HG03039 (cell line): ENCODE measurements around the gene TYW1.
"Not testable (repeated sequence)": the region's sequence is repeated elsewhere in the genome, so short reads cannot be mapped to it uniquely, and the experiment has no call there.

ENCODE experiments used
- ATAC-seq: cut with Tn5 transposase; IDR thresholded peaks from one replicate; pipeline ENCODE4 v1.9.1; 2021; ENCODE audit warnings: mild to moderate bottlenecking, moderate library complexity; ENCODE audit not compliant: unreplicated experiment

TYW1 gene

DNA sequence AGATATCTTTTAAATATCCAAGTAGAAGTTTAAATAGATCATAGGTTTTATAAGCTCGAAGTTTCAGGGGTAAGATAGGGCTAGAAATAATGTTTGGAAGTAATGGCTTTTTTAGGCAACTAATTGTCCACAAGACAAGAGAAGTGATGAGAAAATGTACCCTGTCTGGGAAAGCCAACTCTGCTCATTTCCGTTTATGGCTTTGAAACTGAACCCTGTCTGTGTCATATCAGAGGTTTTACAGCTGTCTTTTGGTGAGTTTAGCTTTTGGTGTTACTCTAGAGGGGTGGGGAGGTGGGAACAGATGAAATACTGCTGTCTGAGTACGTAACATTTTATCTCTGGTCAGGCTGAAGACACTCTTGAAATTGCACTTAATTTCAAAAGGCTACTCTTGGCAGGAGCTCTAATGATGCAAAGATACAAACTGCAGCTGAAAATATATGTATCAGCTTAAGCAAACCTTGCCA lies 189.1 kb downstream of the TYW1 start:
- ATAC-seq = not testable (repeated sequence)

DNA sequence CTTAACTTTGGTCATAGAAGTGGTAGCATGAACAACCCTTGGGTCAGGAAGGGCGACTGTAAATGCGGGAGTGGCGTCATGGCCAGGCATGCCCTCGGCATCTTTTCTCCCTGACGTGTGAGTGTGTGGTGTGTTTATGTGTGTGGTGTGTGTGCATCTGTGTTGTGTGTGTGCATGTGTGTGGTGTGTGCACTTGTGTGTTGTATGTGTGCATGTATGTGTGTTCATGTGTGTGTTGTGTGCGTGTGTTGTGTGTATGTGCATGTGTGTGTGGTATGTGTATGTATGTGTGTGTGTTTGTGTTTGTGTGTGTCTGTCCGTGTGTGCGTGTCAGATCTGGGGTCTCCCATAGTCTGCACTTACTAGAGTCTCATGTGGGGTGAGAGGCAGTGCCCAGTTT lies 192.5 kb downstream of the TYW1 start:
- ATAC-seq = not testable (repeated sequence)

DNA sequence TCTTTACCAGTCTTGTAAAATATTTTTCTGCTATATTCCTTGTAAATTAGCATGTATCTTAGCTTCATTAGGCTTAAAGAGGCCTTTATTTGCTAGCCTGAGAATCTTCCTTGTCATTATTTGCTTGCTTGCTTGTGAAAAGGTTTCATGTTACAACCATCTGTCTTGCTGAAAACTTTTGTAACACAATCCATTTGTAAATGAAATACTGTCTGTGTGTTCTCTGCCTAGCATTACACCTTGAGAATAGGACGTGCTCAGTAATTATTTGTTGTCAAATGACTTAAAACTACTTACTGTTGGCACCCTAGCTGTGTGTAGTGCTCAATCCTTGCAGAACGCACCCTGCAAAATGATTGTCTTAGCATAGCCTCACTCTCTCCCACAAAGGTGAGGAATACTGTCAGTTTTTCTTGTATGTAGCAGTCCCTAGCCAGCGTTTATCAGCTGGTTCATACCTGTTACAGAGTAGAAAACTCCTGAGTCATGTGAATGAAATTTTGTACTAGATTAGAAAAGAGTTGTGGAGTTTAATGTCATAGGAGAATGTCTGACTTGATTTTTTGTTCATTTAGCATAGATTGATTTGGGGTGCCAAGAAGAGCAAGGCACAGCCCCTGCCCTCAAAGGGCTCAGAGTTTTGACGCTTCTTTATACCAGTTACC lies 193.3 kb downstream of the TYW1 start:
- not testable (repeated sequence) for ATAC-seq

DNA sequence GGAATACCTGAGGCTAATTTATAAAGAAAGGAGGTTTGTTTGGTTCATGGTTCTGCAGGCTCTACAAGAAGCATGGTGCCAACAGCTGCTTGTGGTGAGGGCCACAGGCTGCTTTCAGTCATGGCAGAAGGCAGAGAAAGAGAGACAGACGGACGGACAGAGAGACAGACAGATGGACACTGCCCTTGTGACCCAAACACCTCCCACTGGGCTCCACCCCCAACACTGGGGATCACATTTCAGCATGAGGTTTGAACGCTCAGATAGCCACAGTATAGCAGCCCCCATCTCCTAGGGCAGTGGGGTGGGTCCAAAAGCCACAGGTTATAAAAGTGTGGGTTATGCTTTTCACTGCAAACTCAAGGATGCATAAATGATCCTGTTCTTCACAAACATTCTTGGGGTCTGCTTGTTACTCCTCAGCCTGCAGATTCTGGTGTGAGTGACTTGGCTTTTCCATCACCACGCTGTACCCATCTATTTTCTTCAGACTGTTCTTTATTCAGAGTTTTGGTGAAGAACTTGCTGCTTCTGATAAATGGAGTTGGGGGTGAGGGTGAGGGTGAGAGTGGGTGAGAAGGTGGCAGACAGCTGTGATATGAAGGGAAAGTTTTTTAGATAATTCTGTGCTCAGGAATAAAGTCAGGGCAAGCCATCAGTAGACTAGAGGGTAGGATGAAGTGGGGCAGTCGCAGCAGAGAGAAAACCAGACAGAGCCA lies 194.5 kb downstream of the TYW1 start:
- not testable (repeated sequence) for ATAC-seq

DNA sequence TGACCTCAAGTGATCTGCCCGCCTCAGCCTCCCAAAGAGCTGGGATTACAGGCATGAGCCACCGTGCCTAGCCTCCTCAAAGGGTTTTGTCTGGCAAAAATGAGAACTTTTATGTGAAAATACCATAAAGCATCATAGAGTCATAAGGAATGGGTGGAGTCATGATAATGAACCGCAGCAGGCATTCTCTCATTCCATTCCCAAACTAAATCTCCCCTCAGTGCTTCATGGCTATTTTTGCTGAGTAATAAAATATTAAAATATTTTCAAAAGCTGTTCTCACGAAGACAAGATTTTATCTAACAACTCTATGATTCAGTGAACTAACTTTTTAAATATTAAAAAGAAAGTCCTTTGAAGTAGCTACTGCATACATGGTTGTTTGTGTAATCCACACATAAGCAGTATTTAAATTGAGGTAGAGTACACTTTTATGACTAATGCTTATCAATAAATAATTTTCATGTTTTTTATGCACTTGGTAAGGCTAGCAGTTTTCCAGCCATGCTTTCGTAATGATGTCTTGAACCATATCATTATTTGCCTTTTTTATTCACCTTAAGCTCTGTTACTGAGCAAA lies 195.6 kb downstream of the TYW1 start:
- not testable (repeated sequence) for ATAC-seq

DNA sequence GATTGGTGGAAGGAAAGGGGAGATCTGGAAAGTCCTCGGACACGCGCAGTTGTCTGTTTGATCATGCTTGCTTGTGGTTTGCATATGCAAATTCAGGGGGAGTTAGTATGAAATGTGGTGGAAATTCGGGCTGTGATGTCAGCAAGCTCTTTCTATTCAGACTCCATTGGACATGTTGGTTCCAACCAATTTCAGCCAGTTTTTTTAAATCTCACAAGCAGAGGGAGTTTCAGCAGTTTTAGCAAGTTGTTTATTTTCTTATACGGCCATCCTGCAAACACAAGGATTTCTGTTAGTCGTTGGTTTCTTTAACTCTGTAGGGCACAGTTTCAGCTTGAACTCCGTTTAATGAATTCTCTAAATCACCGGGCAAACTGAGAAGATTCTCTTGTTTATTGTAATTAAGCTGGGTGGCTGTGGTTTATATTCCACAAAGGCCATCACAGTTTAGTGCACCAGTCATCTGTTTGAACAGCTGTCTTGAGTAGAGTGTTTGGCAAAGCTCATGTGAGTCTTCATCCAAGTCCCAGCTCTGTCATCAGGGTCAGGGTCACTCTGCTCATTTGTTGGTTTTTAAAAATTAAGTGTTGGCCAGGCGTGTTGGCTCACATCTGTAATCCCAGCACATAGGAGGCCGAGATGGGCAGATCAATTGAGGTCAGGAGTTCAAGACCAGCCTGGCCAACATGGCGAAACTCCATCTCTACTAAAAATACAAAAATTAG lies 196.4 kb downstream of the TYW1 start:
- ATAC-seq = not testable (repeated sequence)

DNA sequence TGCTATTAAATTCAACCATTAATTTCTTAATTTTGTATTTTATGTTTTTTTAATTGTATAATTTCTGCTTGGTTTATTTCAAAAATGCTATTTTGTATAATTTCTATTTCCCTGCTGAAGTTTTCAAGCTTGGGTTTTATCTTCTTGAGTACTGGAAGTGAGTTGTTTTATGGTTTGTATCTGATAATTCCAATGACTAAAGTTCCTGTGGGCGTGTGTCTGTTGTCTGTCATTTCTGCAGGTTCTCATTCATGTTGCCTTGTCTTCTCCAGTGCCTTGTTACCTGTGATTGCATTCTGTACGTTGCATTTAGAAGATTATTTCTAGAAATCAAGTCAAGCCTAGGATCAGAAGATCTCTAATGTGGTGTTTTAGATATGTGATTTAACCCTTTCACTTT lies 199.5 kb downstream of the TYW1 start:
- not testable (repeated sequence) for ATAC-seq

DNA sequence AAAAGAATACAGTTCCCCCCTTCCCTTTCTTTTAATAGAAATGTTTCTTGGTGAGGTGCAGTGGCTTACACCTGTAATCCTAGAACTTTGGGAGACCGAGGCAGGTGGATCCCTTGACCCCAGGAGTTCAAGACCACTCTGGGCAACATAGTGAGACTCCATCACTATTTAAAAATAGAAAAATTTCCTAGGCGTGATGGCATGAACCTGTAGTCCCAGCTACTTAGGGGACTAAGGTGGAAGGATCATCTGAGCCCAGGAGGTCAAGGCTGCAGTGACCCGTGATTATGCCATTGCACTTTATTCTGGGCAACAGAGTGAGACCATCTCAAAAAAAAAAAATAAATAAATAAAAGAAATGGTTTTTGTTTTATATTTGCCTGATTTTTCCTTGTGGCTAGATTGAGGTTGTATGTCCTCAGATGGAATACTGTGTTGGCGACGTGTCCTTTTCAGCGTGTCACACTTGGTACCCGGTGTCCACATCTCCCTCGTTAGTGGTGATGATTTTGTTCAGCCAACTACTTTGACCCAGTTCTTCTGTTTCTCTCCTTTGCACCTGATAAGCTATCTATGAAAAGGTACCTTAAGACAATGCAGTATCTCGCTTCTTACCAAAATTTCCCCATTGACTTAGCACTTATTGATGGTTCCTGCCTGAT lies 202.4 kb downstream of the TYW1 start:
- ATAC-seq = not testable (repeated sequence)

DNA sequence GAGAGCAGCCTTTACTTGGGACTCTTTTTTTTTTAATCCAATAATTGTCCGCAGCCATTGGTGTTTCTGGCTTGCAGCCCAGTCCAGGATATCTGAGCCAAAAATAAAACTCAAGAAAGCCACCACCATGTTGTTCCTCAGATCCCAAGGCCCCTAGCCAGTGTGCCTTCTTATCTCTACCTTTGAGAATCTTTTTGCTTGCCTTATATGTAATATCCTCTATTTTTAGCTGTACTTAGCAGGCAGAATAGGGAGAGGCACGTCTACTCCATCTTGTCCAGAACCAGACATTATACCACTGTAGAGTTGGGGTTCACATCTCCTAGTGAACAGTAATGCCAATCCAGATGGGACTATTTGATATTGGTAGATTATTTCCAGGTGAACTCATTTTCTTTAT lies 209.1 kb downstream of the TYW1 start:
- ATAC-seq = not testable (repeated sequence)

DNA sequence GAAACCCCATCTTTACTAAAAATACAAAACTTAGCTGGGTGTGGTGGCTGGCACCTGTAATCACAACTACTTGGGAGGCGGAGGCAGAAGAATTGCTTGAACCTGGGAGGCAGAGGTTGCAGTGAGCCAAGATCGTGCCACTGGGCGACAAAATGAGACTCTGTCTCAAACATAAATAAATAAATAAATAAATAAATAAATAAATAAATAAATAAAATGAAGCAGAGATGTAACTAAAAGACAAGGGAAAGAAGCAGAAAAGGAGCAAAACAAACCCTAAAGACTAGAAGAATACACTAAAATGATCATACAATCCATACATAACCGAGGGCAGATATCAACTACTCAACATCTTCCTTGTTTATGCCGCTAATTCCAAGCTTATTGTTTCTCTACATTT lies 209.8 kb downstream of the TYW1 start:
- ATAC-seq = no peak

DNA sequence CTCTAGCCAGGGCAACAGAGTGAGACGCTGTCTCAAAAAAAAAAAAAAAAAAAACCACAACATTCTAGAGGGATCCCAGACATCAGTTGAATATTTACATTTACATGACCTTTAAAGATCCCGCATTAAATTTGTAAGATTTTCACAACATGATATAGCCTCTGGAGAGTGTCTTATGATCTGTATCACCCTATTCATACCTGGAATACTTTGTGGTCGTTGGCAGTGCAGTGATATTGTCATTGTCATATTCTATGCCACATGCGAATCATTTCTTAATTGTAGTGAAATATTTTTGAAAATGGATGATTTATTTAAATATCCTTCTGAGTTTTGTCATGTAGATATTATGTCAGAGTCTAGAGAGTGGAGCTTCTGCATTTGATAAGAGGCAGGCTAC lies 212.0 kb downstream of the TYW1 start:
- not testable (repeated sequence) for ATAC-seq

DNA sequence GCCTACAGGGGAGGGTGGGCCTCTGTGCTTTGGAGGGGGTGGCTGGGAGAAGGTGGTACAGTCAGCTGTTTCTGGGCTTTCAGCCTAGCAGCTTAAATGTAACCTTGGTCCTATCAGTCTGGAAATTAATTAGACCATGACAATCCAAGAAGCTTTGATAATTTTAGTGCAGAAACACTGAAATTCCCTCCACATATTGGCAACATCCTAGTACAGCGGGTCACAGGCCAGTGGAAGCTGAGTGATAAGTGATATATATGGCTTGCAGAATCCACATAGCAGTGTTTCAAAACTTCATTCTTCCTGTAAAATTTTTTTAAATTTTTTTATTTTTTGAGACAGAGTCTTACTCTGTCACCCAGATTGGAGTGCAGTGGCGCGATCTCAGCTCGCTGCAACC lies 212.6 kb downstream of the TYW1 start:
- no peak for ATAC-seq

DNA sequence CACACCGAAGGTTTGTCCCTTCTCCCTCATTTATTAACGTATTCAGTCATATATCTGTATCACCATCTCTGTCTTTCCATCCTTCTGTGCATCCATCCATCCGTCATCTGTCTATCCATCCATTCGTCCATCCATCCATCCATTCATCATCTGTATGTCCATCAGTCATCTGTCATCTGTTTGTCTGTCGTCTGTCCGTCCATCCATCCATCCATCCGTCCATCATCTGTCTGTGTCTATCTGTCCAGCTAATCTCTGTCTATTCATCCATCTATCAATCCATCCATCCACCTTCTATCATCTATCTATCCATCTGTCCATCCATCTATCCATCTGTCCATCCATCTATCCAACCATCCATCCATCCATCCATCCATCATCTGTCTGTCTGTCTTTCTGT lies 213.9 kb downstream of the TYW1 start:
- ATAC-seq = no peak

DNA sequence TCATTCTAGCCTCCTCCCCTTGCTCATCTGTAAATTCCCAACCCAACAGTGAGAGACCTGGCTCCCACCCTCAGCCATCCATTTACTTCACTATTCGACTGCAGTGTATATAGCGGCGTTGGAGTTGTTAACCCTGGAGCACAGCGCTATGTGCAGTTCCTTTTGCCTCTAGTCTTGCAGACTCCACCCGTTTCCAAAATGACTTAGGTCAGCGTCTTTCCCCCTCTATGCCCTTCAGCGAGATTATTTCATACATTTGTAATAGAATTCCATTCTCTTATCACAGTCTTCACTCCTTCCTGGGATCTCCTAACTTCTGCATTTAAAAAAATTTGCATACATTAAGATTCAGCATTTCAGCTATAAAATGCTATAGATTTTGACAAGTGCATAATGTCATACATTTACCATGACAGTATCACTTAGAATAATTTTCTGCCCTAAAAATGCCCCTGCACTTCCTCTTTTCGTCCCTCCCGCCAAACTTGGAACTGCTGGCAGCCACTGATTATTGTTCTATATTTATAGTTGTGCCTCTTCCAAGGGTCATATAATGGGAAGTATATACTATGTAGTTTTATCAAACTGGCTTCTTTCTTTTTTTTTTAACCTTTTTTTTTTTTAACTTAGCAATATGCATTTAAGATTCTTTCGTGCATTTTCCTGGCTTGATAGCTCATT lies 215.2 kb downstream of the TYW1 start:
- ATAC-seq = not testable (repeated sequence)

DNA sequence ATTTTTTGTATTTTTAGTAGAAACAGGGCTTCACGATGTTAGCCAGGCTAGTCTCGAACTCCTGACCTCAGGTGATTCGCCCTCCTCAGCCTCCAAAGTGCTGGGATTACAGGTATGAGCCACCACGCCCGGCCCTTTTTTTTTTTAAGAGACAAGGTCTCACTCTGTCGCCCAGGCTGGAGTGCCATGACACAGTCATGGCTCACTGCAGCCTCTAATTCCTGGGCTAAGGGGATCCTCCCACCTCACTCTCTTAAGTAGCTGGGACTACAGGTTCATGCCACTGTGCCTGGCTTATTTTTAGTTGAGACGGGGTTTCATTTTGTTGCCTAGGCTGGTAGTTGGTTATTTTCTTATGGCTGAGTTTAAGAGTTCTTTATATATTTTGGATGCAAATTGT lies 216.4 kb downstream of the TYW1 start:
- not testable (repeated sequence) for ATAC-seq

DNA sequence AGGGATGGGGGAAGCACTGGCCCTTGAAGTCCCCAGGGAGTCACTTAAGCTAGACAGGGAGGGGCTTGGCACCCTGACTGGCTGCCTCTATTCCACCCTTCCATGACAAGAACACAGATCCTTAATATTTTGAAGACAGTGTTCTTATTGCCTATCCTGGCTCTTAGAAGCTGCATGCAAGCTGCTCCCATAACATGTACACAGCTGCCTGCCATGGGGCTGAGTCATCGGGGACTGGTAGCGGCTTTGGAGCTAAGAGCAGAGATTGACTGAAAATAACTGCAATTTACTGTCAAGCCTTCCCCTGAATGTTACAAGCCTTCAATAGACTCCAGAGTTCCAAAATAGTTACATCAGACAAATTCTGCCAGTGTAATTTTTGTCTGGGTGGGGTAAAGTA lies 226.9 kb downstream of the TYW1 start:
- not testable (repeated sequence) for ATAC-seq

DNA sequence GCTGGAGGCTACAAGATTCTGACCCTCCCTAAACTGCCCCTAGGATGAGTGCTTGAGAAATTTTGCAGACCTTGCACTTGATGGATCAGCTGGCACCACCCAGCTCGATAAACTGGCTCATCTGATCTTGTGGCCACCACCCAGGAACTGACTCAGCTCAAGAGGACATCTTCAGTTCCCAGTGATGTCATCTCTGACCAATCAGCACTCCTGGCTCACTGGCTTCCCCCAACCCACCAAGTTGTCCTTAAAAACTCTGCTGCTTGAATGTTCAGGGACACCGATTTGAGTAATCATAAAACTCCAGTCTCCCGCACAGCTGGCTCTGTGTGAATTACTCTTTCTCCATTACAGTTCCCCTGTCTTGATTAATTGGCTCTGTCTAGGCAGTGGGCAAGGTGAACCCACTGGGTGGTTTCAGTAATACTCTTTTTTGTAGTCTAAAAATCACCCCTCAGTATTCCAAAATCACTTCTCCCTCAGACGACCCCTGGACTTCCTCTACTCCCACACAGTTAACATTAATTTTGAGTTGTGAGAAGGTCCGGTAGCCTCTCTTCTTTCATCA lies 229.8 kb downstream of the TYW1 start:
- ATAC-seq = not testable (repeated sequence)

DNA sequence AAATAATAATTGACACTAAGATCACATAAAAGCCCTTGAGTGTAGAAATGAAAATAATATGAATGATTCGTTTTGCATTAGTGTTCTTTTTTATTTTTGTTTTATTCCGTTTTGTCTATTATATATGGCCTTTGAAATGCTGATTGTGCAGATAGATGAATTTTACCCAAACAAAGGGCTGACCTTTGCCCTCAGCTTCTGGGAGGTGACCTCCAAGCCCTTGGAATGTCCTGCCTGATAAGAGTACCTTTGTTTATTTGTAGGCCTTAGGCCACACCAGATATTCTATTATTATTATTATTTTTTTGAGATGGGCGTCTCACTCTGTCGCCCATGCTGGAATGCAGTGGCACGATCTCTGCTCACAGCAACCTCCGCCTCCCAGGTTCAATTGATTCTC lies 230.3 kb downstream of the TYW1 start:
- ATAC-seq = not testable (repeated sequence)

DNA sequence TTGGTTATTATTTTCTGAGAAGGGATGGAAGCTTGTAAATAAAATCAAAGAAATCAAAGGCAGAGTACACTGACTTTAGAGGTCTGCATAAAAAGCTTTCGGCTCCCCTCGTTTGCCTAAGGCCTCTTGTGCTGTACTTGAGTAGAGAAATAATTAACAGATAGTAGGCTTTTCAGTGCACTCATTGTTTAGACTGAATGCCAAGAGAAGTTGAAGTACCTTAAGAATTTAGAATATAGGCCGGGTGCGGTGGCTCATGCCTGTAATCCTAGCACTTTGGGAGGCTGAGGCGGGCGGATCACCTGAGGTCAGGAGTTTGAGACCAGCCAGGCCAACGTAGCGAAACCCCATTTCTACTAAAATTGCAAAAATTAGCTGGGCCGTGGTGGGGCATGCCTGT lies 232.4 kb downstream of the TYW1 start:
- ATAC-seq = not testable (repeated sequence)

DNA sequence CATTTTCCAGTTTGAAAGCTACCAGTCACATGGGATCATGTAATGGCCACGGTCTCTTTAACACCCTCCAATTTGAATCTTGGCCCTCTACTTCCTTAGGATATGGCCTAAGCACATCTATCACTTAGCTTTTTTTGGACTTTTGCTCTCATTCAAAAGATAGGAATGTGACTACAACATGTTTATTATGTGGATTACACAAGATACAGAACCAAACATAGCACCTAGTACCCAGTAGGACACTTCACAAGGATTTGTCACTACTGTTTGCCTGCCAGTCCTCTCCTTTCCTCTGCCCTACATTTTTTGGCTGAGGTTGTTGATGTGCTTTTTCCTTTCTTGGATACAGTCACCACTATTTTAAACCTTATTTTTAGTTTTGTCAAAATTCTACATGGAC lies 233.4 kb downstream of the TYW1 start:
- not testable (repeated sequence) for ATAC-seq
